NT2/D1 (cell line): Measurements from ENCODE around the gene ZNF614.

Source experiments
- SUZ12 ChIP-seq: IDR thresholded peaks from 2 replicates; pipeline ENCODE4 v1.6.1; 2011; ENCODE audit not compliant: insufficient read length, insufficient read depth; ENCODE audit errors: extremely low read depth
- YY1 ChIP-seq: IDR thresholded peaks from 2 replicates; pipeline ENCODE4 v1.6.1; 2011; ENCODE audit not compliant: insufficient read length, insufficient read depth

GRCh38 chr19:51994048-51994644 is 34.0 kb downstream of the ZNF614 start:
- TF ChIP-seq YY1: no peak
- TF ChIP-seq SUZ12: no peak
